Sigmoid colon (tissue), 7 donors: ENCODE measurements around the gene SOX12. TPM values are rescaled to one million over a fixed set of nuclear protein-coding genes. Genes with fewer than 3 reads are reported as not detected.

Experiments
- DNase-seq: peaks from one replicate; pipeline ENCODE4 v3.0.0-alpha.2; 2019
- H3K27ac ChIP-seq, 4 donors: fragments of 200-600 bp; sonication (generic); one replicate each; pipeline ENCODE4 v1.5.1; 2016 to 2019; ENCODE audit warnings: mild to moderate bottlenecking in 1 of 4
- H3K27me3 ChIP-seq, 3 donors: fragments of 200-600 bp; sonication (generic); one replicate each; pipeline ENCODE4 v1.5.1; 2019; ENCODE audit warnings: mild to moderate bottlenecking in 1 of 3
- H3K36me3 ChIP-seq, 4 donors: fragments of 200-600 bp; sonication (generic); one replicate each; pipeline ENCODE4 v1.5.1; 2016 to 2019
- H3K4me1 ChIP-seq, 4 donors: fragments of 200-600 bp; sonication (generic); one replicate each; pipeline ENCODE4 v1.5.1; 2017 to 2019
- H3K4me3 ChIP-seq, 4 donors: fragments of 200-600 bp; sonication (generic); one replicate each; pipeline ENCODE4 v1.5.1; 2017 to 2019; ENCODE audit warnings: mild to moderate bottlenecking in 2 of 4, moderate library complexity in 1 of 4
- H3K9me3 ChIP-seq, 4 donors: fragments of 200-600 bp in 3 of 4; sonication (generic) in 3 of 4; one replicate each; pipeline versions ENCODE4 v1.5.1 to v1.6.1; 2013 to 2019
- CTCF ChIP-seq, 4 experiments: fragments of 450-650 bp in 3 of 4; fragments of 200-600 bp in 1 of 4; IDR thresholded peaks; one replicate each; pipeline ENCODE4 v1.5.1; 2016 to 2019; ENCODE audit warnings: antibody characterized with exemption in 4 of 4, mild to moderate bottlenecking in 3 of 4, moderate library complexity in 2 of 4
- EP300 ChIP-seq, 4 donors: sonication (generic); formaldehyde crosslinking; IDR thresholded peaks; one replicate each; pipeline ENCODE4 v1.6.1; 2017; ENCODE audit warnings: antibody characterized with exemption in 4 of 4
- POLR2A ChIP-seq, 2 donors: fragments of 450-650 bp; IDR thresholded peaks; one replicate each; pipeline ENCODE4 v1.6.1; 2016; ENCODE audit warnings: antibody characterized with exemption in 2 of 2, mild to moderate bottlenecking in 2 of 2, moderate library complexity in 2 of 2
- POLR2AphosphoS5 ChIP-seq, 4 donors: sonication (generic); formaldehyde crosslinking; IDR thresholded peaks; one replicate each; pipeline ENCODE4 v1.6.1; 2017; ENCODE audit warnings: antibody characterized with exemption in 4 of 4
- WGBS, 2 donors: extraction: QIAGEN DNeasy Blood & Tissue Kit; methylation state at CpG; one replicate each; pipeline ENCODE4 v1.1.7; 2013; 5-methylcytosine and 5-hydroxymethylcytosine counted together
- intact Hi-C: fragments of 100-400 bp; cut with DNase I; formaldehyde crosslinking; loops from one replicate; pipeline ENCODE4 v1.15.1; 2023
- polyA plus RNA-seq, 3 donors: library from polyadenylated mRNA; stranded (reverse); fragments of 200-250 nt; gene quantifications; one replicate each; pipeline ENCODE4 v1.2.3, GENCODE V29; 2013
- total RNA-seq, 4 donors: library from RNA; depleted of rRNA; stranded (reverse); fragments of >200 nt; gene quantifications; one replicate each; pipeline ENCODE4 v1.1.0, GENCODE V29; 2016
- donor health status: healthy with polysubstance abuse.
- donor health status: Bipolar disorder and iron deficiency.
- donor health status: healthy.

The SOX12 gene
- total and polyA plus RNA-seq, 7 donors = 1.2 to 9.7 (median 3.9) TPM

- H3K9me3 ChIP-seq = no peaks in the 10 kb centered on the region
- no peak for DNase-seq
- WGBS, 2 donors = 77 to 82% methylated on average over 3 of the region's 3 CpGs
- intact Hi-C loops = no loop called here
- H3K4me1 ChIP-seq = peaks cover 0 to 18% (median 10%) of the 10 kb centered on the region in 4 donors
- H3K27ac ChIP-seq = peak overlapping the region in 1 of 4 donors; percentile 84
- TF ChIP-seq POLR2A (IDR thresholded peaks at IDR 0.05) = no peak
- no peak for TF ChIP-seq CTCF (IDR thresholded peaks at IDR 0.05)
- TF ChIP-seq EP300 (IDR thresholded peaks at IDR 0.05) = no peak
- TF ChIP-seq POLR2AphosphoS5 (IDR thresholded peaks at IDR 0.05) = no peak
- H3K27me3 ChIP-seq = no peaks in the 10 kb centered on the region
- peak overlapping the region in 2 of 4 donors; percentile 62 to 72 for H3K4me3 ChIP-seq
- no peaks in the 10 kb centered on the region for H3K36me3 ChIP-seq
Measured at GRCh38 chr20:288956-289692, 36.2 kb upstream of the SOX12 start.

- 27 to 49% methylated on average over 2 of the region's 2 CpGs for WGBS, 2 donors
- Histone ChIP-seq H3K9me3 (no peaks in the 10 kb centered on the region), H3K27me3 (no peaks in the 10 kb centered on the region), H3K36me3 (no peaks in the 10 kb centered on the region), H3K4me3 (peak overlapping the region; percentile 48 to 72 (median 62)), H3K4me1 (peaks cover 0 to 18% (median 10%) of the 10 kb centered on the region in 4 donors), H3K27ac (peak overlapping the region; percentile 80 to 87 (median 86))
- DNase-seq = no peak
- no peak for TF ChIP-seq EP300 (IDR thresholded peaks at IDR 0.05)
- TF ChIP-seq CTCF (IDR thresholded peaks at IDR 0.05) = no peak
- no peak for TF ChIP-seq POLR2A (IDR thresholded peaks at IDR 0.05)
- intact Hi-C loops = loop anchor here (1.0 kb wide), 1 partner anchor 38 kb away; no protein-coding TSS in a partner anchor
Measured at GRCh38 chr20:289693-290083, 35.7 kb upstream of the SOX12 start.

DNA sequence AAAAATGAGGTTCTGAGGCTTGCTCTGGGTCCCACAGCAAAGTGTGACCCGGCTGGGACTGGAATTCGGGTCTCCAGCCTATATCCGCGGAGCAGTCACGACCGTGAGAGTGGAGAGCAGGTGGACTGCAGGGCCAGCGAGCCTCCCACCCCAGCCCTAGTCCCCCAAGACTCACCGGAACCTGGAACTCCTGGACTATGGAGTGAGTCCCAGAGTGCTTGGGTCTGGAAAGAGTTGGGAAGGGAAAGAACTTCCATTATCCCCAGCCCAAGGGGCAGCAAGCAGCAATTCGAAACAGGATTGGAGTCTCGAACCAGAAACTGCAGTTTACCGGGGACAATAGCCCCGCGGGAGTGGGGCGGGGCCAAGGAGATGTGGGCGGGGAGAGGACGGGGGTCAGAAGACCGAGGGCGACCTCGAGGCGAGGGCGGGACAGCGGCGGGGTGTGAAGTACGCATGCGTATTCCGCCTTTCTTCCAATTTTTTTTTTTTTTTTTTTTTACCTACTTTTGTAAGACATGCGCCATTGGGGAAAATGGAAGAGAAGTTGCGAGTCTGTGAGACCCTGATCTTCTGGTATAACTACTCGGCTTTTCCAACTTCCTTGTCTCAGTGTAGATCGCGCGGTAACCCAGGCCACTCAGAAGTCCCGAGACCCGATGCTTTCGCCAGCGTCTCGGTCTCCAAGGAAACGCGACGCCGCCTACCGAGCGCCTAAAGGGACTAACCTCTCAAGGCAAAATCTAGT is 35.1 kb upstream of the SOX12 start, which contains the start of gene C20orf96:
Gene C20orf96, minus strand, starts transcription at position 667 of the 748 bp plus-strand sequence. Its CDS starts 140 bp downstream, at position 527.
- Histone ChIP-seq H3K27me3 (no peaks in the 10 kb centered on the region), H3K9me3 (no peaks in the 10 kb centered on the region), H3K27ac (peak within 1 kb of the TSS; percentile 80 to 87 (median 86)), H3K4me3 (peak within 1 kb of the TSS; percentile 48 to 72 (median 62)), H3K4me1 (peaks cover 0 to 18% (median 10%) of the 10 kb centered on the region in 4 donors), H3K36me3 (no peaks in the 10 kb centered on the region)
- intact Hi-C loops = loop anchor here (1.0 kb wide), 1 partner anchor 37 kb away; no protein-coding TSS in a partner anchor
- WGBS, 2 donors = 0% methylated on average over 43 of the region's 43 CpGs
- DNase-seq = peak; percentile 95
- TF ChIP-seq POLR2A (IDR thresholded peaks at IDR 0.05) = no peak
- TF ChIP-seq CTCF (IDR thresholded peaks at IDR 0.05) = peak in 3 of 4 experiments; percentile 23 to 57 (median 42)
- peak in 2 of 4 donors; percentile 9 to 50 for TF ChIP-seq POLR2AphosphoS5 (IDR thresholded peaks at IDR 0.05)
- no peak for TF ChIP-seq EP300 (IDR thresholded peaks at IDR 0.05)

- no peaks in the 10 kb centered on the region for H3K36me3 ChIP-seq
Measured at GRCh38 chr20:294602-295001, 30.8 kb upstream of the SOX12 start.

More at GRCh38 chr20:294602-295001, 30.8 kb upstream of the SOX12 start:
- no peak for TF ChIP-seq EP300 (IDR thresholded peaks at IDR 0.05)
- TF ChIP-seq CTCF (IDR thresholded peaks at IDR 0.05) = no peak
- no peak for TF ChIP-seq POLR2AphosphoS5 (IDR thresholded peaks at IDR 0.05)
- TF ChIP-seq POLR2A (IDR thresholded peaks at IDR 0.05) = no peak
- no peak for DNase-seq
- Histone ChIP-seq H3K27me3 (no peaks in the 10 kb centered on the region), H3K4me3 (no peak overlapping the region), H3K9me3 (no peaks in the 10 kb centered on the region), H3K4me1 (peaks cover 0 to 32% (median 29%) of the 10 kb centered on the region in 4 donors), H3K27ac (no peak overlapping the region)
- intact Hi-C loops = no loop called here
- WGBS, 2 donors = 90 to 92% methylated on average over 5 of the region's 5 CpGs
